NCI-H345 treated with DMSO at 0.1 percent for 48 hours (cell line): ENCODE measurements around the gene SEPTIN11.

ENCODE experiments used
- DNase-seq: peaks from one replicate; lab custom pipeline; 2025; ENCODE audit not compliant: unreplicated experiment; lab: John Stamatoyannopoulos, UW

SEPTIN11 gene

DNA sequence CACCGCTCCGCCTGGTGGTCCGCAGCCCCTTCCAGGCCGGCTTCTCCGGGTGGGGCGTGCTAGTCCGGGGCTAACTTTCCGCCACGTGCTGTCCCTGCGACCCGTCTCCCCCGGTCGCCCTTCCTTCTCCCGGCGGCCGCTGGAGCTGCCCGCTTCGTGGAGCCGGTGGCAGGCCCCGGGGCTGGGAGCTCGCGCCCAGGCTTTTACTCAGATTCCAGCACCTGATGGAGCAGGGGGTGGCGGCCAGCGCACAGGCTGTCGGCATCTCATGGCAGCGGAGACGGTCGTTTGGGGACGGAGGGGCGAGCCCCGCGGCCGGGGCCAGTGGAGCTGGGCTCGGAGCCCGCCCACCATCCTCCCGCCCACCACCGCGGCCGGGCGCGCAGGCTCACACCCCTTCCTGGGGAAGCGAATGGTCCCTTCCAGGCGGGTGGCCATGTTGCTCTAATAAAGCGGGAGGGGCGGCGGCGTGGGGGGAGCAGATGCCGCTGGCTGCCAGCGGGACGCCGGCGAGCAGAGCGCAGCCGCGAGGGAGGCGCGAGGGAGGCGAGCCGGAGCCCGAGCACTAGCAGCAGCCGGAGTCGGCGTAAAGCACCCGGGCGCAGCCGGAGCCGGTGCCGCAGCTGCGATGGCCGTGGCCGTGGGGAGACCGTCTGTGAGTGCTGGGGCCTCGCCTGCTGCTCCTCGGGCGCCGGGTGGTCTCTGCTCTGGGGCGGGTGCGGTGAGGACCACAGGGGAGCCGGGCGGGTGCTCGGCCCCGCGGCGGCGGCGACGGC, at the start of gene SEPTIN11:
TSS of gene SEPTIN11 (plus strand) at position 477 of the 776 bp plus-strand sequence. CDS start at position 629, 152 bp downstream.
- peak; percentile 16 for DNase-seq

DNA sequence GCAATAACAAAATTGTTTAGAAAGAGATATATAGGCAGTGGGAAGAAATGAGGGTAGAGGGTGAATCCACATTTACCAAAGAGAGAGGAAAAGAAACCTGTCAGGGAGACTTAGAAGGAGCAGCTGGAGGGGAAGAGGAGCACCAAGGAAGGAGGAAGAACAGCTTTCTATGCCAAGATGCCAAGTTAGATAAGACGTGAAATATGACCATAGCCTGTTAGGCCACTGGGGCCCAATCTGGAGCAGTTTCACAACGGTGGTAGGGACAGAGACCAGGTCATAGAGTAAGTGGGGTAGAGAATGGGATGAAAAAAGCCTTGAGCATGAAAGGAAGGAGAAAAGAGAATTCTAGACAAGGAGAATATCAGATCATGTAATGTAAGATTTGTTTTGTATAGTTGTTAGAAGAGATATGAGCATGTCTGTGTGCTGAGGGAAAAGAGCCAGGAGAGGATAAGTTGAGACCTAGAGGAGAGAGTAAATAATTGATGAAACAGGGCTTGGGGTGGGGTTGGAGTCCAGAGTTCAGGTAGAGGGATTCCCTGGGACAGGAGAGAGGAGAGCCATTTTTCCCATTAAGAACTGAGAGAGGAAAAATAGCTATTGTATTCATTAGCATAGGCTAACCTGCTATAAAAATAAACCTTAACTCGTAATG, 47.2 kb upstream of the SEPTIN11 start:
- no peak for DNase-seq

DNA sequence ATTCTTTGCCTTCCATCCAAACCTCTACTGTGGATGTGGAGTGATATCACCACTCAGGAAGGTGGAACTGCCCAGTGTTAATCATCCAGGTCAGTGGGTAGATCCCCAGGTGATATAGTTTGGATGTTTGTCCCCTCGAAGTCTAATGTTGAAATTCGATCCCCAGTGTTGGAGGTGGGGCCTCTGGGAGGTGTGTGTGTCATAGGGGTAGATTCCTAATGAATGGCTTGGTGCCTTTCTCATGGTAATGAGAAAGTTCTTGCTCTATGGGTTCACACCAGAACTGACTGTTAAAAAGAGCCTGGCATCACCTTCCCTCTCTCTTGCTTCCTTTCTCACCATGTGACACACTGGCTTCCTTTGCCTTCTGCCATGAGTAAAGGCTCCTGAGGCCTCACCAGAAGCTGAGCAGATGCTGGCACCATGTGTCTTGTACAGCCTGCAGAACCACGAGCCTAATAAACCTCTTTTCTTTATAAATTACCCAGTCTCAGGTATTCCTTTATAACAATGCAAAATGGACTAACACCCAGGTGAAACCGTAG, 44.8 kb upstream of the SEPTIN11 start:
- no peak for DNase-seq

DNA sequence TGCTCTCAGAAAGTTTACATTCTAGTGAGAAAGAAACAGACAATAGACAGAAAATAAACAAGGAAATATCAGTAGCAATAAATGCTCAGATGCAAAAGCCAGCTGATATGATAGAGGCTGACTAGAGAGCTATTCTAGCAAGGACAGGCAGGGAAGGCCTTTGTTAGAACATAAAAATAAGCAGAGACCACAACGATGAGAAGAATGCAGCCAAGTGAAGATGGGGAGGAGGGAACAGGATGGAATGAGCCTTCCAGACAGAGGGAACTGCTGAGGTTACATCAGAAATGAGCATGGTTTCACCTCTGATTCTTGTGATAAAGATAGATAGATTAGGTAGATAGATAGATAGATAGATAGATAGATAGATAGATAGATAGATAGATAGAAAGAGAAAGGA, 44.0 kb upstream of the SEPTIN11 start:
- no peak for DNase-seq

DNA sequence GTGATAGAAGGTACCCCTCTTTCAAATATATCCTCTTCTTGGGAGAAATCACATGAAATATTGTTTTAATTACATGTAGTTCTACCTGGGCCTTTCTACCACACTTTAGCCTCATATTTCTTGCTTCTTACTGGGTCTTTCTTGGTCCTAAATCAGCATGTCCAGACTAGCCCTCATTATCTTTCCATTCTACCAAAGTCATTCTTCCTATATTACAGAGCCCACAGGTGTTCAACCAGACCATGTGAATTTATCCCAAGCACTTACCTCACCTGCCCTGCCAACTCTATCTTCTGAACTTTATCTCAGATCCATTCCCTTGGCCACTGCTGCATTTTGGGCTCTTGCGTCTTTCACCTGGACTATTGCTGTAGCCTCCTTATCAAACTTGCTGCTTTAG, 39.8 kb upstream of the SEPTIN11 start:
- no peak for DNase-seq

DNA sequence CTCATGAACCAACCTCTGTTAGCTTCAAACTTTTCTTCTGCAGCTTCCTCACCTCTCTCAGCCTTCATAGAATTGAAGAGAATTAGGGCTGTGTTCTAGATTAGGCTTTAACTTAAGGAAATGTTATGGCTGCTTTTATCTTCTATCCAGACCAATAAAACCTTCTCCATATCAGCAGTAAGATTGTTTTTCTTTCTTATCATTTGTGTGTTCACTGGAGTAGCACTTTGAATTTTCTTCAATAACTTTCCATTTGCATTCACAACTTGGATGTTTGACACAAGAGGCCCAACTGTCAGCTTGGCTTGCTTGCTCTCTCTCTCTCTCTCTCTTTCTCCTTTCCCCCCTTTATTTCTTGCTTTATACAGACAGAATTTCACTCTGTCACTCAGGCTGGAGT, 28.8 kb upstream of the SEPTIN11 start:
- no peak for DNase-seq

DNA sequence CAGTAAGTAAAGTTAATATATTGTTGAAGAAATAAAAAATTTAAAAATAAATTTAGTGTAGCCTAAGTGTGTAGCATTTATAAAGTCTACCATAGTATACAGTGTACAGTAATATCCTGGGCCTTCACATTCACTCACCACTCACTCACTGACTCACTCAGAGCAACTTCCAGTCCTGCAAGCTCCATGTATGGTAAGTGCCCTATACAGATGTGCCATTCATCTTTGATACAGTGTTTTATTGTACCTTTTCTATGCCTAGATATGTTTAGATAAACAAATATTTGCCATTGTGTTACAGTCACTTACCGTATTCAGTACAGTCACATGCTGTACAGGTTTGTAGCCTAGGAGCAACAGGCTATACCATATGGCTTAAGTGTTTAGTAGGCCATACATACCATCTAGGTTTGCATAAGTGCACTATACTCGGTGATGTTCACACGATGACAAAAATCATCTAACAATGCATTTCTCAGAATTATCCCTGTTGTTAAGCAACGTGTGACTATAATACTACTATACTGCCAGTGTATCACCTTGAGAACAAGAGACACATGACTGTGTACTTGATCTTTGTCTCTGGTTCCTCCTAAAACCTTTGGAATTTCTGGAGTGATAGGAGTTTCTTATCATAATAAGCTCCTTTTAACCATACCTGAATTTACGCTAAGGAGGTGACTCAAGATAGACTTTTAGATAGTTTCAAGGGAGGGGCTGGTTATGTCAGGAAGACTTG, 25.8 kb upstream of the SEPTIN11 start:
- DNase-seq, result no peak

DNA sequence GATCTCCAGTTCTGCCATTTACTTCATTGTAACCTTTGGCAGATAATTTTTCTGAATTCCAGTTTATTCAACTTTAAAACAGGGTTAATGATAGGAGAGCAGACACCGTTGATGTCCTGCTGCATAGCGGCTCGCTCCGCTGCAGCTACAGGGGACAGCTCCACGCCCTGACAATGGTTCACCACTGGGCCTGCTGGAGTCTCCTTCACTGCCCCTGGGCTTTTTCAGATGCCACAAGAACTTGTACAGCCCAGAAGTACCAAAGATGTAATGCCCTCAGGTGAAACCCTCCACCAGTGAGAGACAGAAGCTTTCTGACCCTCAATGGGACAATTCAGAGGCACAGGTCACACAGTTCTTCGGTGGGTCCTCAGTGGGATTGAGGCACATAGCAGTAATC, 22.7 kb upstream of the SEPTIN11 start:
- DNase-seq, result no peak

DNA sequence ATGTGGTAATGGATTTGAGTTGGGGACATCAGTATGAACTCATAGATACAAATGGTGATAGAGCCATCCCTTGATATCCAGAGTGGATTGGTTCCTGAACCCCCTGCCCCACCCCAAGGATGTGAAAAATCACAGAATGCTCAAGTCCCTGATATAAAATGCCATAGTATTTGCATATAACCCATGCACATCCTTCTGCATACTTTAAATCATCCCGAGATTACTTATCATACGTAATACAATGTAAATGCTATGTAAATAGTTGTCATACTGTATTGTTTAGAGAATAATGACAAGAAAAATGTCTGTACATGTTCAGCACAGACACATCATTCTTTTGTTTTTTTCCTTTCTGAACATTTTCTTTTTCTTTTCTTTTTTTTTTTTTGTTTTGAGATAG, 18.9 kb upstream of the SEPTIN11 start:
- no peak for DNase-seq

DNA sequence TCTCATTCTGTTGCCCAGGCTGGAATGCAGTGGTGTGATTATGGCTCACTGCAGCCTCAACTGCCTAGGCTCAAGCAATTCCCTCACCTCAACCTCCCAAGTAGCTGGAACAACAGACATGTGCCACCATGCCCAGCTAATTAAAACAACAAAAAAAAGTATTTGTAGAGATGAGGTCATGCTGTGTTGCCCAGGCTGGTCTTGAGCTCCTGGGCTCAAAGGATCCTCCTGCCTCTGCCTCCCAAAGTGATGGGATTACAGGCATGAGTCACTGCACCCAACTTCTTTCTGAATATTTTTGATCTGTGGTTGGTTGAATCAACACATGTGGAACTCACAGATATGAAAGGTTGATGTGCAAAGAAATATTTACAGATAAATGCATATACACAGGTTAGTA, 18.5 kb upstream of the SEPTIN11 start:
- DNase-seq, result no peak

DNA sequence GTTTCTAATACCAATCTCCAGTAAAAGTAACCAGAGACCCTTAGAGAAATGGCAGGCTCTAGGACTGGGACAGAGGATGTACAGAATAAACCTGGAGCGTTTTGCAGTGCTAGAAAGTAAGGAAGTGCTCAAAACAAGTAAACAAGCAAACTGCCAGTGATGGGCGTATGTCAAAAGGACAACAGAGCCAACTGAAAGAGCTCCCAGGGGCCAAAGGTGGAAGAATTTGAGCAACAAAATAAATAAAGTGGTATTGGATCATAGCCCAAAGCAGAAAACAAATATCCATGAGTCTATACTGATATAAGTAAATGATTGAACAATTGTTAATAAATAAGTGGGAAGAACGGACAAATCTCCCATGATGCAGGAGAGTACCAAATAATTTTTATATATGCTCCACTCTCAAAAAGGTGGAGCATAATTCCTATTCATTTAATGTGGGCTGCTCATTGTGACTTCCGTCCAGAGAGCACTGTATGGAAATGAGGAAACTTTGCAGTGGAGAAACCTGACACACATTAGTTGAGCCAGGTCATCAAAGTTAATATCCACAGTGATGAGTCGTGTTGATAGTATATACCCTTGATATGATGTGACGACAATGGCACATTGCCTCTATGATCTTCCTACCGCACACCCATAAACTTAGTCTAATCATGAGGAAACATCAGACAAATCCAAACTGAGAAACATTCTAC, 17.8 kb upstream of the SEPTIN11 start:
- no peak for DNase-seq

DNA sequence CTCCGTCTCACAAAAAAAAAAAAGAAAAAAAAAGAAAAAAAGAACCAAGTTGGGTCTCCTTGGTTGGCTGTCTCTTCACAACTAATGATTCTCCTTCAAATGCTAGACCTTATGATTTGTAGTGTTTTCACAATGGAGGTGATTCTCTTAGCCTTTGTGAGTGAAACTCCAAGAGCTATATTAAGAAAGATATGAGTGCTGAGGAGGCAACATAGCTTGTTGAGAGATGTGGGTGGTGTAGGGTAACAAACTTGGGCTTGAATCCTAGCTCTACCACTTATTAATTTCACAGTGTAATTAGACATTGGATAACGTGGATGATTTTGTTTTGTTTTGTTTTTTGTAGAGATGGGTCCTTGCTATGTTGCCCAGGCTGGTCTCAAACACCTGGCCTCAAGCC, 10.4 kb upstream of the SEPTIN11 start:
- no peak for DNase-seq

DNA sequence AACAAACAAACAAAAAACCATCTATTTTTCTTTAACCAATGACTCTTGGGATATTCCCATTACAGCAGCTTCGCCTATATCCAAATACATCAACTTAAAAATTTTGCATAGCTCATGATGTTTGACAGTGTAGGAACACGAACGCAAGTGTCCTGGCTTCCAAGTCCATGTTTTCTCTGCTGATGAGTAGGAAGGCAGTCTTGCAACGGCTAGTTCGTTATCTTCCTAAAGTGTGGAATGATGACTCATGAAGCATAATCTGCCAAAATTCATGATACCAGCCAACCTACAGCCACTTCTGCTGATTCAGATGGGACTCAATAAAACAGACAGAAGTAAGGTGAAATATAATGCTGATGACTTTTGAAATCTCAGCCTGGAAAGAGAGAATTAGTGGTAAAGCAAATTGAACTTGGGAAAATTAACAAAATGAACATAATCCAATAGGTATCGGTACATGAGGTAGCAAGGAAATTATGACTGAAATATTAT, 6.4 kb upstream of the SEPTIN11 start:
- DNase-seq, result no peak

DNA sequence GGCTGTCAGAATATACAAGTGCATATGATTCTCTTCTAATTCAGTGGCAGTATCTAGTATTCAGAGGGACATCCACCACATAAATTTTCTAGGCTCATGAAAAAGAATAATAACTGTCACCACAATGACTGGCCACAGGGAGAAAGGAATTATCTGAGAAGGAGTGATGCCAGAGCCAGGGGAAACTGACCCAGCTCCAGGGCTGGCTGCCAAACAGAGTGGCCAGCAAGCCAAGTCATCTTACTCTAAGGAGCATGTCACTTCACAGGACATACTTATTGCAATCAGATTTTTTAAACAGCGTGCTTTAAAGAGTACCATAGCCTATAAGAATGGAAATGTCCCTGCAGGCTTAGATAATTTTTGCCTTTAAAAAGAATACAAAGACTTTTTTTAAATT, 5.8 kb upstream of the SEPTIN11 start:
- no peak for DNase-seq

DNA sequence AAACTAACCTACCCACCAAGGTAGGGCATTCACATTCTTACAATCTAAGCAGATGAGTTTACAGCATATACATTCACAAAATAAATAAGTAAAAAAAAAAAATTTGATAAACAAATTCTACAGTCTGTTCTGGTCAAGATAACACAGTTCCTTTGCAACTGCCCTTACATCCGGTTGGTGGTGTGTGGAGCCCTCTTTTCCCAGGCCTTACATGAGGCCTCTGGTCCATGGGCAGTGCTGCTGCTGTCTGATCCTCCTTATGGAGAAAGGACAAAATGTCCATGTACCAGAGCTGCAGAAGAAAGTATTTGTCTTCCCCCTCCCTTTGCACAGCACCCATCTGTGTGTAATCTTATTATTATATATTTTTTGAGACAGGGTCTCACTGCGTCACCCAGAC, 2.2 kb upstream of the SEPTIN11 start:
- DNase-seq, result no peak

DNA sequence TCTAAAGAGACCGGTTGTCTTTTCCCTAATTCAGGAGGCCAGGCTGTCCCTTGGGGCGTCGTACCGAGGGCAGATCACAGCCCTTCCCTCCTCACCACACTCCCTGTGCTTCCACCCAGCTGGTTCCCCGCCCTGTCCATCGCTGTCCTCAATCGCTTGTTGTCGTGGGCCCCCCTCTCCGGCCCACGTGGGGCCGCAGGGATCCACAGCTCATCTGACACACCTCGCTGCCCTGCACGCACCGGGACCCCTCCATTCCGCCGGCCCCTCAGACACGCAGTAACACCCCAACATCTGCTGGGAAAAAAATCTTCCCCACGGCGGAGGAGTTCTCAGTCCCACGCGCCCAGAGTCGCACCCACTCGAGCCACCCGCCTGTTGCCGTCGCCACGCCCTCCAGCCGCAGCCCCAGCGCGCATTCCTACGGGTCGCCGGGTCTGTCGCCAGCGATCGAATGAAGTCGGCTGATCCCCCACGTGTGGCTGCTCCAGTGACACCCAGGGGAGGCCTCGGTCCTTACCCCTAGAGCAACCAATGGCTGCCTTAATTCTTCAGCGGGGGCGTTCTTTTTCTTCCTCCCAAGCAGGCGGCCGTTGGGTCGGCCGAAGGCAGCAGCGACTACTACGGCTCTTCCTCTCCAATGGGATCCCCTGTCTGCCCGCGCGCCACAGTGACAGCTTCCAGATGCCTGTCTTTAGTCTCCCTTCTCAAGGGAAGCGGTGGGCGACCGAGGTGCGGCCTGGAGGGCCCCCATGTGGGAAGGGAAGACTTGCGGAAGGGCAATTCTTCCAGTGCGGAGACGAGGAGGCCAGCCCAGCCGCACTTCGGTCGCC, 893 bp upstream of the SEPTIN11 start:
- DNase-seq, result no peak

DNA sequence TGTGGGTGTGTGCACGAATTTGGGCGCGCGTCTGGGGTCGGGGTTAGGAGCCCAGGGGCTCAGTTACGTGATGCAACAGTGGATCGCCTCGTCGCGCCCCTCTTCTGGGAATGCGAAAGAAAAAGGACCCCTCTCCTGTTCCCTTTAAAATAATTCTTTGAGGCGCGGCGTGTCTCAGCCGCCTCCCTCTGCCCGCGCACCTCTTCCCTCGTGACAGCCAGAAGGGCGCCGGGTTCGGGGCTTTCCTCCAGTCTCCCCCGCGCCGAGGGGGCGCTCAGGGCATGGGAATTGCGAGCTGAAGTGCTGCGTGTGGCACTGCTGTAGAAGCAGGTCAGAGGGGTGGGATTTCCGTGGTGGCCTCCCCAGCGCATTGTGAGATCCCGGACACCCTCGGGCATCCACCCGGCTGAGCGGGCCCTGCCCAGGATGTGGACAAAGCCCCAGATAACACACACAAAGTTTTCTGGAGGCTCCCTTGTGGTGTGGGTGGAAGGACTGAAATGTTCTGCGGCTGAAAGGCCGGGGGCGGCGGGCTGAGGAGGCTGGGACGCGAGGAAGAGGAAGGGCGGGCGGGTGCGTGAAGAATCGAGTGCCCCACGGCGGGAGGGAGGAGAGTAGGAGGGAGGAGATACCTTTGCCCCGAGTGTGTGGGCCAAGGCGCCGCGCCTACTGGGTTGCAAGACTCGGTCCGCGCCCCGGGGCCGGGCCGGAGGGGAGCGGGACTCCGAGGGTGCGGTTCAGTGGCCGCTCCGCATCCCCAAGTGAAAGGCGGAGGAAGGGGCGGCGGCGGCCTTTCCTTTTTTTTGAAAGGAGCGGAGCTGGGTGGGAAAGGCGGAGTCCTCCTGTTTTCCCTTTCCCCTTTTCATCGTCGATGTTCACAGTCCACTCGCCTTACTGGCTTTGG, 752 bp downstream of the SEPTIN11 start:
- no peak for DNase-seq

DNA sequence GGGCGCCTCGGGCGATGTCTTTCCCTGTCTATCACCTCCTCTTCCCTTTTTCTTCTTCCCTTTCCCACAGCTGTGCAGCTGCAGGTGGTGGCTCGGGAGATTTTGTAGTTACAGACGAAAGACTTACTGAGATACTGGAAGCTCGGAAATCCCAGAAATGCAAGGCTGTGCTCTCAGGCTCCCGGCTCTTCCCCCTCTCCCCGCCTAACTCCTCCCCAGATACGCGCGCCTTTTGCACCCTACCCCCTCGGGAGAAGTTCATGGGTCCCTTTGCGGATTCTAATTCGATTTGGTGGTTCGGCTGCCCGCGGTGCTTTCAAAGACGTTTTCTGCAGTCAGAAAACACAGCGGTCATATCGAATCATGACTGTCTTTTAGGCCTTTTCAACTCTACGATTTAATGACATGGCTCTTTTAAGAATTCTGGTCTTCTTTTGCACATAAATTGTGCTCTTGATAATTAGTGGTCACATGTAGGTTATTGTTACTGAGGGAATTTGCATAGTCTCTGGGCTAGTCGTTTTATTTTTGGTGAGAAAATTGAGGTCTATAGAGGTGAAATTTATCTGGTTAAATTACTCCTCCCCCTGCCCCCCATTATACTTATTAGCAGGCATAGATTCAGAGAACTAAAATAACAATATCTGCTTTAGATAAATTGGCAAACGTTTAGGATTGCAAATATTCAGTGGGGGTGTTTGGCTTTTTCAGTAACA, 1.6 kb downstream of the SEPTIN11 start:
- DNase-seq, result no peak

DNA sequence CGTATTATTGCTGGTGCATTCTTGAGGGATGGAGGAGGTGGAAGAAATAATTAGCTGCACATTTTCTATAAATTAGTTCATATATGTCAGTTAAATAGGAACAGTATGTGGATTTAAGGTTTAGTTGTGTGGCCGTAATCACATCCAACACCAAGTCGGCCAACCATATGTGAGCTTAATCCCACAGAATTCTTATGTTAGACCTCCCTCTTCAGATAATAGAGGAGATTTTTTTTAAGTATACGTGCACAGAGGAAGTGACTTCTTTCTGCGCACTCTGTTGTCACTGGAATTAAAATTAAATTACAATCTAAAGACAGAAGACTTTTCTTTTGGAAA, 2.1 kb downstream of the SEPTIN11 start:
- DNase-seq, result no peak
